Neural progenitor cell (in vitro differentiated cells): Measurements from ENCODE around the gene SF3B5.

Source experiments
- EZH2 ChIP-seq: fragments of 200-600 bp; sonication (generic); IDR thresholded peaks from 2 replicates; pipeline ENCODE4 v1.6.1; 2017; ENCODE audit warnings: antibody characterized with exemption, mild to moderate bottlenecking, moderate library complexity
- TF ChIP-seq, protein P1 (sequence below): fragments of 200-600 bp; sonication (generic); IDR thresholded peaks from 2 replicates; pipeline ENCODE4 v1.5.1; 2017; ENCODE audit warnings: antibody characterized with exemption, mild to moderate bottlenecking

DNA sequence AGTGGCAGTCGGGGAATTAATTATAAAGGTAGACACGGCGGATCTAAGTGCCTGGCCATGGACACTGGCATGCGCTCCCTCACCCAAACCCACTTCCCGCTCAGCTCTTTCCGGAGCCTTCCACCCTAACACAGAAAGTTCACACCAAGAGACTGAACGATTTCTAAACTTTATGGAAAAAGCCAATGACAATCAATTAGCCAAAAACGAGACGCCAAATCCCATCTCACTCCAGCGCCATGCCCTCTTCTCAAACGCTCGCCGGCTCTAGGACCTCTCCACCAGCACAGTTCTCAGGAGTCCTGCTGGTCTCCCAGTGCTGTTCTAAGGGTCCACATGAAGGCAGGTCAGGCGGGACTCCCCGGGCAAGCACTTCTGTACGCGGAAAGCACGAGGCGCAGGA, 641 bp downstream of the SF3B5 start:
- TF ChIP-seq, protein P1, sequence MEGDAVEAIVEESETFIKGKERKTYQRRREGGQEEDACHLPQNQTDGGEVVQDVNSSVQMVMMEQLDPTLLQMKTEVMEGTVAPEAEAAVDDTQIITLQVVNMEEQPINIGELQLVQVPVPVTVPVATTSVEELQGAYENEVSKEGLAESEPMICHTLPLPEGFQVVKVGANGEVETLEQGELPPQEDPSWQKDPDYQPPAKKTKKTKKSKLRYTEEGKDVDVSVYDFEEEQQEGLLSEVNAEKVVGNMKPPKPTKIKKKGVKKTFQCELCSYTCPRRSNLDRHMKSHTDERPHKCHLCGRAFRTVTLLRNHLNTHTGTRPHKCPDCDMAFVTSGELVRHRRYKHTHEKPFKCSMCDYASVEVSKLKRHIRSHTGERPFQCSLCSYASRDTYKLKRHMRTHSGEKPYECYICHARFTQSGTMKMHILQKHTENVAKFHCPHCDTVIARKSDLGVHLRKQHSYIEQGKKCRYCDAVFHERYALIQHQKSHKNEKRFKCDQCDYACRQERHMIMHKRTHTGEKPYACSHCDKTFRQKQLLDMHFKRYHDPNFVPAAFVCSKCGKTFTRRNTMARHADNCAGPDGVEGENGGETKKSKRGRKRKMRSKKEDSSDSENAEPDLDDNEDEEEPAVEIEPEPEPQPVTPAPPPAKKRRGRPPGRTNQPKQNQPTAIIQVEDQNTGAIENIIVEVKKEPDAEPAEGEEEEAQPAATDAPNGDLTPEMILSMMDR, result no peak
- TF ChIP-seq EZH2, result no peak
